Measurements from ENCODE around the gene DYRK1A.

GRCh38 chr21:37561506-37561905, 194.9 kb downstream of the DYRK1A start:
- TF ChIP-seq CTCF (IDR thresholded peaks at IDR 0.05): no peak
- TF ChIP-seq POLR2A (IDR thresholded peaks at IDR 0.05): no peak

Data from uterus (tissue), 2 donors.